ENCODE measurements around the gene EPB41L2. TPM values are rescaled to one million over a fixed set of nuclear protein-coding genes. Genes with fewer than 3 reads are reported as not detected.

The EPB41L2 gene
- total and polyA plus RNA-seq, 2 experiments from 2014 or later = 76.2 to 91.7 TPM

DNA sequence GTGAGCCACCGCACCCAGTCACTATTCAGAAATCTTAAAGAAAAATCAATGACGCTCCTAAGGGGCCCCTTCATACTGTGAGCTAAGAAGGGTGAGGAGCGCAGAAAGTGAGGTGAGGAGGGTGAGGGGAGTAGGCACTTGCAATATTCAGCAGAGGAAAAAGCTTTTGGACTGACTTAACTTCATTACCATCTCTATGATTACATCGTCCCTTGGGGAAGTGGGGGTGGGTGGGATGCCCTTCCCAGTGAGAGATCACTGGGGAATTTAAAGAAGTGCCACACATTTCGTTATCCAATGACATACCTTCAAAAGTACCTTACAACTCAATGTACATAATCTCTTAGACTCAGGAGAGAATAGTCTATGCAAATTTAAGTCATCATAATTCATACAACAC lies 189.3 kb downstream of the EPB41L2 start:
- no peak overlapping the region for H3K4me3 ChIP-seq
- ATAC-seq (no peak; the same call in 2 of the 3 replicates), DNase-seq (ENCODE audit: low spot score) (no peak)
- TF ChIP-seq, protein P1, sequence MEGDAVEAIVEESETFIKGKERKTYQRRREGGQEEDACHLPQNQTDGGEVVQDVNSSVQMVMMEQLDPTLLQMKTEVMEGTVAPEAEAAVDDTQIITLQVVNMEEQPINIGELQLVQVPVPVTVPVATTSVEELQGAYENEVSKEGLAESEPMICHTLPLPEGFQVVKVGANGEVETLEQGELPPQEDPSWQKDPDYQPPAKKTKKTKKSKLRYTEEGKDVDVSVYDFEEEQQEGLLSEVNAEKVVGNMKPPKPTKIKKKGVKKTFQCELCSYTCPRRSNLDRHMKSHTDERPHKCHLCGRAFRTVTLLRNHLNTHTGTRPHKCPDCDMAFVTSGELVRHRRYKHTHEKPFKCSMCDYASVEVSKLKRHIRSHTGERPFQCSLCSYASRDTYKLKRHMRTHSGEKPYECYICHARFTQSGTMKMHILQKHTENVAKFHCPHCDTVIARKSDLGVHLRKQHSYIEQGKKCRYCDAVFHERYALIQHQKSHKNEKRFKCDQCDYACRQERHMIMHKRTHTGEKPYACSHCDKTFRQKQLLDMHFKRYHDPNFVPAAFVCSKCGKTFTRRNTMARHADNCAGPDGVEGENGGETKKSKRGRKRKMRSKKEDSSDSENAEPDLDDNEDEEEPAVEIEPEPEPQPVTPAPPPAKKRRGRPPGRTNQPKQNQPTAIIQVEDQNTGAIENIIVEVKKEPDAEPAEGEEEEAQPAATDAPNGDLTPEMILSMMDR (conservative IDR thresholded peaks at IDR 0.05; ENCODE audit: low read depth in 2 of 2) = no peak
- no peak for TF ChIP-seq EZH2 (IDR thresholded peaks at IDR 0.05; ENCODE audit: low read depth, unreplicated experiment)
- no peak for TF ChIP-seq ETS1 (IDR thresholded peaks at IDR 0.05)
- TF ChIP-seq ZNF462 (CRISPR knock-in tag; IDR thresholded peaks at IDR 0.05) = no peak
- no peak for TF ChIP-seq STAT1 (IDR thresholded peaks at IDR 0.05; ENCODE audit: unreplicated experiment)
- no peak for TF ChIP-seq ZNF114 (CRISPR knock-in tag; IDR thresholded peaks at IDR 0.05)
- H3K36me3 Mint-ChIP-seq (ENCODE audit: low read depth) = peaks cover 9% of the 10 kb centered on the region
- H3K9me3 Mint-ChIP-seq = no peaks in the 10 kb centered on the region
- no peak overlapping the region for H3K27ac ChIP-seq (ENCODE audit: low read depth)
- H3K27me3 ChIP-seq (ENCODE audit: insufficient read depth) = no peaks in the 10 kb centered on the region
- H3K4me3 Mint-ChIP-seq = no peak overlapping the region
- H3F3A ChIP-seq (replicated peaks; ENCODE audit: low read depth) = no peaks in the 10 kb centered on the region
- no peaks in the 10 kb centered on the region for H3K79me2 ChIP-seq (replicated peaks; ENCODE audit: insufficient read depth)
- no peaks in the 10 kb centered on the region for H3K36me3 ChIP-seq (ENCODE audit: insufficient read depth)
- no peak overlapping the region for H3K4me2 ChIP-seq
- H3K4me1 ChIP-seq (ENCODE audit: insufficient read depth) = peaks cover 8% of the 10 kb centered on the region
- no peak overlapping the region for H3K27ac Mint-ChIP-seq
- no peaks in the 10 kb centered on the region for H4K20me1 ChIP-seq (replicated peaks; ENCODE audit: insufficient read depth)
- peaks cover 21% of the 10 kb centered on the region for H3K4me1 Mint-ChIP-seq
- H3K9me2 ChIP-seq (ENCODE audit: insufficient read depth) = no peaks in the 10 kb centered on the region
- peaks cover 3% of the 10 kb centered on the region for H3K27me3 Mint-ChIP-seq (ENCODE audit: insufficient read depth, low read depth, poor library complexity)
- no peak overlapping the region for H2AFZ ChIP-seq

Data from GM23338 (cell line).